ES-I3 (cell line): ENCODE data around the gene KCNH6.

Experiments
- H3K36me3 ChIP-seq: 2 replicates; pipeline ENCODE4 v1.6.1; 2013; ENCODE audit warnings: mild to moderate bottlenecking, low read length, control low read depth, moderate library complexity; ENCODE audit not compliant: insufficient read depth
- H3K4me1 ChIP-seq: 2 replicates; pipeline ENCODE4 v1.6.1; 2013; ENCODE audit warnings: mild to moderate bottlenecking, control low read depth, low read length; ENCODE audit not compliant: insufficient read depth
- H3K9ac ChIP-seq: 2 replicates; pipeline ENCODE4 v1.6.1; 2013; ENCODE audit warnings: low read depth, mild to moderate bottlenecking, low read length, moderate library complexity
- H3K9me3 ChIP-seq: 2 replicates; pipeline ENCODE4 v1.6.1; 2013; ENCODE audit warnings: mild to moderate bottlenecking, low read length, moderate library complexity; ENCODE audit not compliant: control insufficient read depth, insufficient read depth

The KCNH6 gene

DNA sequence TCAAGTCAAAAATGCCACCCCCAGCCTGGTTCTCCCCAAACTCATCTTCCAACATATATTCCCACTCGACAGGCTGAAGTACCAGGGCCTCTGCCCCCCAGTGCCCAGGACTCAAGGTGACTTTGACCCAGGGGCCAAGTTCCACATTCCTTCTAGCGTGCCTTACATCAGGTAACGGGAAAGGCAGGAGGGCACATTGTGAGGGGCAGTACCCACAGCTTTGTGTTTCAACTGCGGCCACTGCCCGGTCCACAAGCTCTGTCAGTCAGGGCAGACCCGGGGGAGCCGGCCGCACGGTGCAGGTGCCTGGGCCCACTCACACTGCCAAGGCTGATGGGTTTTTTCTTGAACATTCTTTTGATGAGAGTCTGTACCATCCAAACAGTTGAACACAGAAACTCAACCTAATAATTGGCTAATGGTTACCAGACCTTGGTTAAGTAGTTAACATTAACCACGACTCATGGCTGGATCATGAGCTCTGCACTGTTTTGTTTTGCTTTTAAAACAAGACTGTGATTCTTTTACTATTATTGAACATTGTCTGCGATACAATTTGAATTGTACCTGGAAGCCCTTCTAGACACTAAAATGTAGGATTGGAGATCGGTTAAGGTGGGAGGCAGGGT is 28.7 kb upstream of the KCNH6 start:
- no peak overlapping the region for H3K9ac ChIP-seq
- no peaks in the 10 kb centered on the region for H3K36me3 ChIP-seq
- H3K9me3 ChIP-seq: no peaks in the 10 kb centered on the region
- H3K4me1 ChIP-seq: peaks cover 3% of the 10 kb centered on the region; the same call in 1 of the 2 replicates

DNA sequence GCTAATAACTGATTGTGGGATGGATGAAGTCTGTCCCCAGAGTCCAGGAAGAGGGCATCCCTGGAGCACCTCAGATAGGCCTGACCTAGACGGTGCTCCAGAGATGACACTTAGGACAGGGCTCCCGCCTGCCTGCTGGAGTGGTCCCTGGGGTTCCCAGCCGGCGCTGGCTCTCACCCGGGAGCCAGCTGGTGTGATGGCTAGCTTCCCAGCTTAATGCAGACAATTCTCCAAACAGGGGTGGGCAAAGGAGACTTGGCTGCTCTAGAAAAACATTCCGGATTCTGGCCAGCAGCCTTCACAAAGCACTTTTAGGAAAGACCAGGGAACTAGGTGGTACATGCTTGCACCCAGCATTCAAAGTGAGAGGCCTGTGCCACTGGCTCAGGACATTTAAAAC is 27.7 kb upstream of the KCNH6 start:
- Histone ChIP-seq H3K9ac (no peak overlapping the region), H3K4me1 (peaks cover 2% of the 10 kb centered on the region; the same call in 1 of the 2 replicates), H3K36me3 (no peaks in the 10 kb centered on the region), H3K9me3 (no peaks in the 10 kb centered on the region)

DNA sequence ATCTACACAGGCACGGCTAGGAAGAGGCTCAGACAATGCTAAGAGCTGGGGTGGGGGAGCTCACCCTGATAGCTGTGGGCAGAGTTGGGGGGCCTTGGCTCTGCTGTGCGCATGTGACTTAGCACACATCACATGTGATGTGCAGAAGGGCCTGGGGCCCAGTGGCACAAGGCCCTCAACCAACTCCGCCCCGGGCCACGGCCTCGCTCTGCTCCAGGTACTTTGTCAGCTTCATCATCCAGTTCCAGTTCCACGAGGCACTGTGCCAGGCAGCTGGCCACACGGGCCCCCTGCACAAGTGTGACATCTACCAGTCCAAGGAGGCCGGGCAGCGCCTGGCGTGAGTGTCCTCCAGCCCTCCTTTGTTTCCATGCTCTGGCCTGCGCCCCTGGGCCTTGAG is 27.0 kb upstream of the KCNH6 start:
- Histone ChIP-seq H3K4me1 (no peaks in the 10 kb centered on the region; the same call in 1 of the 2 replicates), H3K9ac (no peak overlapping the region), H3K36me3 (no peaks in the 10 kb centered on the region), H3K9me3 (no peaks in the 10 kb centered on the region)

DNA sequence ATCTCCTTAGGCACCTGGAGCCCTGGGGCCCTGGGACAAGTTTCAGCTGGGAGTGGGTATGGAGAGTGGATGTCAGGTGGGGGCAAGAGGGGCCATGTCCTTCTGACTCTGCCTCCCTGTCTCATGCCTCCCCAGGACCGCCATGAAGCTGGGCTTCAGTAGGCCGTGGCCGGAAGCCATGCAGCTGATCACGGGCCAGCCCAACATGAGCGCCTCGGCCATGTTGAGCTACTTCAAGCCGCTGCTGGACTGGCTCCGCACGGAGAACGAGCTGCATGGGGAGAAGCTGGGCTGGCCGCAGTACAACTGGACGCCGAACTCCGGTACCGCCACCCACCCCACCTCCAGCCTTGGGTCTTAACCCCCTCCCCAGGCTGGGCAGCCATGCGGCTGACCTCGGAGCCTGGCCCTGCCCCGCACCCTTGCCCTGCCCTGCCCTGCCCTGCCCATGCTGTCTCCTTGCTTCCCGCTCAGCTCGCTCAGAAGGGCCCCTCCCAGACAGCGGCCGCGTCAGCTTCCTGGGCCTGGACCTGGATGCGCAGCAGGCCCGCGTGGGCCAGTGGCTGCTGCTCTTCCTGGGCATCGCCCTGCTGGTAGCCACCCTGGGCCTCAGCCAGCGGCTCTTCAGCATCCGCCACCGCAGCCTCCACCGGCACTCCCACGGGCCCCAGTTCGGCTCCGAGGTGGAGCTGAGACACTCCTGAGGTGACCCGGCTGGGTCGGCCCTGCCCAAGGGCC is 26.3 kb upstream of the KCNH6 start:
- Histone ChIP-seq H3K36me3 (no peaks in the 10 kb centered on the region), H3K9ac (no peak overlapping the region)

DNA sequence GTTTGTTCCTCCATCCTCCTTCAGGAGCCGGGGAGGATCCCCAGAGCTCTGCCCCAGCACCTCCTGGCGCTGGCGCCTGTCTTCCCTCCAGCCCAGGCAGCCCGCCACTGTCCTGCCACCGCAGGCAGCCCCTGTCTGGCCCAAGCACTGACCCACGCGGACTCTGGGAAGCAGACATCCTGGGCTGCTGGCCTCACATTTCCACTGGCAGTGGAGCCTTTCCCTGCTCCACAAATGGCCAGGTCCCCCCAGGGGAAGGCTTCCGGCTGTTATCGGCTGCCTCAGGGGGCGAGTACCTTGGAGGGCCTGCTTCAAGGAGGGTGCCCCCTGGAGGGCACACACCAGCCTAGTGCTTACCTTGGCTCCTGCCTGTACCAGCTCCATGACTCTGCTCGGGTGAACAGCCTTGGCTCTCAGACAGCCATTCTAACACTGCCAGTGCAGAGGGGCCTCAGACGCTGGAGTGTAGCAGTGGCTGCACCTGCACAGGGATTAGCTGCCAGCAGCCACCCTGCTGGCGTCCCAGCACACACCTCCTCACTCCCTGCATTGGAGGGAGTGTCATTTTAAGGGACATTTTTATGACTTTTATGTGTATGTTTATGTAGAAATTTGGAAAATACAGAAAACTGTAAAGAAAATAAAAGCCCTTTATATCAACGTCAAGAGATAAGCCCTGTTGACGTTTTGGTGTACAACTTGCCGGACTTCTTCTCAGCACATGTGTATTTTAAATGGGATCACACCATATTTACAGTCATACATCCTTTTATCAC is 25.3 kb upstream of the KCNH6 start:
- no peak overlapping the region for H3K9ac ChIP-seq
- H3K9me3 ChIP-seq: no peaks in the 10 kb centered on the region
- no peaks in the 10 kb centered on the region; the same call in 1 of the 2 replicates for H3K4me1 ChIP-seq
- H3K36me3 ChIP-seq: no peaks in the 10 kb centered on the region

More for the DNA sequence above, 26.3 kb upstream of the KCNH6 start:
- Histone ChIP-seq H3K9me3 (no peaks in the 10 kb centered on the region), H3K4me1 (no peaks in the 10 kb centered on the region; the same call in 1 of the 2 replicates)

DNA sequence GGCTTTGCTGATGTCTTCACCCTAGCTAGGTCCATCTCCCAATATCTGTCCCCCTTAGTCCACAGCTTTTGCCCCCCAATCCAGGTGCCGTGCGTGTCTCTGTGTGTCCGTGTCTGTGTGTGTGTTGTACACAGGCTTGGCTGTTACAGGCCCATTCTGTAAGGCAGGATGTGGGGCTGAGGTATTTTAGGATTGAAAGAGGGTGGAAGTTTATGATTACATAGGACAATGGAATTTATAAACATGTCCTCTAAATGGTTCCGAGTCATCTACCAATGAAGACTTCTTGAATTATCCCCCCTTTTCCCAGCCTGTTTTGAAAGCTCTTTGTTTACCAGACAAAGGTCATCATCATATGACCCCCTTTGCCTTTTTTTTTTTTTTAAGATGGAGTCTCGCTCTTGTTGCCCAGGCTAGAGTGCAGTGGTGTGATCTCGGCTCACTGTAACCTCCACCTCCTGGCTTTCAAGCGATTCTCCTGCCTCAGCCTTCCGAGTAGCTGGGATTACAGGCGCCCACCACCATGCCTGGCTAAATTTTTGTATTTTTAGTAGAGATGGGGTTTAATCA is 24.4 kb upstream of the KCNH6 start:
- no peaks in the 10 kb centered on the region for H3K36me3 ChIP-seq
- H3K9me3 ChIP-seq: no peaks in the 10 kb centered on the region
- no peaks in the 10 kb centered on the region; the same call in 1 of the 2 replicates for H3K4me1 ChIP-seq
- no peak overlapping the region for H3K9ac ChIP-seq

DNA sequence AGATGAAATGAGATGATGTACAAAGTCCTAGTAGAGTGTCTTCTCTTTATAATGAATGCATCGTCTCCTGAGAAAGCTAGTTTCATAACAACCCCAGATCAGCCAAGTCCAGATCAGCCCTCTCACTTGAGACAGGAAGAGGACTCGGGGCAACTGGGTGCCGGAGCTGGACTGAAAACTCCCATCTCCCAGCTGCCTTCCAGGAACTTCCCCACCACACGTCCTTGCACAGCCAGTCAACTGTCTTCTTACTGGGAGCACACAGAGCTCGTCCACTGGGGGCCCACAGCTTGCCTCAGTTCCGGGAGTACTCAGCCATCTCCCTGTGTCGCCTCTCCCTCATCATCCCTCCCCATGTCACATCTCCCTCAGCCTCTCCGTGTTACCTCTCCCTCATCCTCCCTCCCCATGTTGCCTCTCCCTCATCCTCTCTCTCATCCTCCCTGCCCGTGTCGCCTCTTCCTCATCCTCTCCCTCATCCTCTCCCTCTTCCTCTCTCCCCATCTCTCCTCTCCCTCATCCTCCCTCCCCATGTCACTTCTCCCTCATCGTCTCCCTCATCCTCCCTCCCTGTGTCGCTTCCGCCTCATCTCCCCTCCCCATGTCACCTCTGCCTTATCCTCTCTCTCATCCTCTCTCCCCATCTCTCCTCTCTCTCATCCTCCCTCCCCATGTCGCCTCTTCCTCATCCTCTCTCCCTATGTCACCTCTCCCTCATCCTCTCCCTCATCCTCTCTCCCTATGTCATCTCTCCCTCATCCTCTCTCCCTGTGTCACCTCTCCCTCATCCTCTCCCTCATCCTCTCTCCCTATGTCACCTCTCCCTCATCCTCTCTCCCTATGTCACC is 22.4 kb upstream of the KCNH6 start:
- no peaks in the 10 kb centered on the region for H3K36me3 ChIP-seq
- H3K9ac ChIP-seq: no peak overlapping the region
- no peaks in the 10 kb centered on the region for H3K9me3 ChIP-seq
- no peaks in the 10 kb centered on the region; the same call in 1 of the 2 replicates for H3K4me1 ChIP-seq

DNA sequence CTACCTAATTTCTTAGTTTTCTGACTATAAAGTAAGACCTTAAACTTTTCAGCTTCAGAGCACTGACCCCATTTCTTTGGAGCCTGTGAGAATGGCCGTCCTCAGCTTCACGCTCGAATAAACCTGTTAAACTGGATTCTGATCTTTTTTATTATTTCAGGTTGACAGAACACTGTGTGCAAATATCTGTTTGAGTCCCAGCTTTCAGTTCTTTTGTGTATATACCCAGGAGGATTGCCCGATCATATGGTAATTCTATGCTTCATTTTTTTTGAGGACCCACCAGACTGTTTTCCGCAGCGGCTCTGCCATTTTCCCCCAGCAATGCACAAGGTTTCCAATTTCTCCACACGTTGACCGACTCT is 19.8 kb upstream of the KCNH6 start:
- Histone ChIP-seq H3K9me3 (no peaks in the 10 kb centered on the region), H3K36me3 (no peaks in the 10 kb centered on the region), H3K4me1 (no peaks in the 10 kb centered on the region), H3K9ac (no peak overlapping the region)

DNA sequence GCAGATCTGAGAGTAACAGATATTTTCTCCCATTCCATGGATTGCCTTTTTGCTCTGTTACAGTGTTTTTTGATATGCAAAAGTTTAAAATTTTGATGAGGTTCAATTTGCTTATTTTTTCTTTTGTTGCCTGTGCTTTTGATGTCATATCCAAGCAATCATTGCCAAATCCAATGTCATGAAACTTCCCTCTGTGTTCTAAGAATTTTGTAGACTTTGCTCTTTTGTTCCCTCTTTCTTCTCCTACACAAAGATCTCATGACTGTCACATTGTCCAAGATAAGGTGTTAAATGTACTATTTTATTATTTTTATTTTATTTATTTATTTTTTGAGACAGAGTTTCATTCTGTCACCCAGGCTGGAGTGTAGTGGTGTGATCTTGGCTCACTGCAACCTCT is 18.9 kb upstream of the KCNH6 start:
- H3K36me3 ChIP-seq: no peaks in the 10 kb centered on the region
- no peaks in the 10 kb centered on the region for H3K9me3 ChIP-seq
- H3K9ac ChIP-seq: no peak overlapping the region
- H3K4me1 ChIP-seq: no peaks in the 10 kb centered on the region

DNA sequence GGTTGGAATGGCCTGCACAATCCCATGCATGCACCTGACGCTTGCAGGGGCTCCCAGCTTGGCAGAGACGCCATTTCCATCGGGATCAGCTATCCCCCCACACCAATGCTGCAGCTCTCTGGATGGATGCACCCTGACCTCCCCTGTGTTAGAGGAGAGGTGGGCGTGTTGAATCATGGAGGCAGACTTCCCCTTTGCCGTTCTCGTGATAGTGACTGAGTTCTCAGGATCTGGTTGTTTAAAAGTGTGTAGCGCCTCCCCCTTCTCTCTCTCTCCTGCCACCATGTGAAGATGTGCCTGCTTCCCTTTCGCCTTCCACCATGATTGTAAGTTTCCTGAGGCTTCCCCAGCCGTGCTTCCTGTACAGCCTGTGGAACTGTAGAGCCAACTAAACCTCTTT is 17.8 kb upstream of the KCNH6 start:
- H3K36me3 ChIP-seq: no peaks in the 10 kb centered on the region
- H3K9ac ChIP-seq: no peak overlapping the region

DNA sequence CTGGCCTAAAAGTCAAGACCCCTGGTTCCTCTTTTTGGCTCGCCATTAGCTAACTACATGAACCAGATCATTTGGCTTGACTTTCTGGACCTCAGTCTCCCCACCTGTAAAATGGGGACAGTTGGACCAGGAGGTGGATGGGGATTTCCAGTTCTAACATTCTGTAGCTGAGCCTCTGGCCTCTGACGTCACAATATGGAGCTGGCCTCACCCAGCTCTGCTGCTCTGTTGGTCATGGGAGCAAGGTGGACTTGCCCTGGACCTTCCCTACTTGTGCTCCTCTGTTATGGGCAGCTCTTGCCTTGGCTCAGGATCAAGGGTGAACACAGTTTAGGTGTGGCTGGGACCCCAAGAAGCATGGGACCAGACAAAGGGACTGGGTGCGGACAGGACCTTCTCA is 16.5 kb upstream of the KCNH6 start:
- H3K4me1 ChIP-seq: no peaks in the 10 kb centered on the region
- H3K36me3 ChIP-seq: no peaks in the 10 kb centered on the region
- H3K9me3 ChIP-seq: no peaks in the 10 kb centered on the region
- no peak overlapping the region for H3K9ac ChIP-seq

More for the DNA sequence above, 17.8 kb upstream of the KCNH6 start:
- H3K4me1 ChIP-seq: no peaks in the 10 kb centered on the region
- H3K9me3 ChIP-seq: no peaks in the 10 kb centered on the region

DNA sequence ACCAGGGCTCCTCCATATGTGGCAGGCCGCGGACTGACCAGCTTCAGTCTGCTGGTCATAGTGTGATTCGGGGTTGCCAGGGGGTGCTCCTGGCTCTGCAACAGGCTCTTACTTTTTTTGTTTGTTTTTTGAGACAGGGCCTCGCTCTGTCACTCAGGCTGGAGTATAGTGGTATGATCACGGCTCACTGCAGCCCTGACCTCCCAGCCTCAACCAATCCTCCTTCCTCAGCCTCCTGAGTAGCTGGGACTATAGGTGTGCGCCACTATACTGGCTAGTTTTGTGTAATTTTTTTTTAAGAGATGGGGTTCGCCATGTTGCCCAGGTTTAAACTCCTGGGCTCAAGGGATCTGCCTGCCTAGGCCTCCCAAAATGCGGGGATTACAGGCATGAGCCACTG is 11.8 kb upstream of the KCNH6 start:
- H3K36me3 ChIP-seq: no peaks in the 10 kb centered on the region
- H3K4me1 ChIP-seq: no peaks in the 10 kb centered on the region
- no peak overlapping the region for H3K9ac ChIP-seq
- no peaks in the 10 kb centered on the region for H3K9me3 ChIP-seq

DNA sequence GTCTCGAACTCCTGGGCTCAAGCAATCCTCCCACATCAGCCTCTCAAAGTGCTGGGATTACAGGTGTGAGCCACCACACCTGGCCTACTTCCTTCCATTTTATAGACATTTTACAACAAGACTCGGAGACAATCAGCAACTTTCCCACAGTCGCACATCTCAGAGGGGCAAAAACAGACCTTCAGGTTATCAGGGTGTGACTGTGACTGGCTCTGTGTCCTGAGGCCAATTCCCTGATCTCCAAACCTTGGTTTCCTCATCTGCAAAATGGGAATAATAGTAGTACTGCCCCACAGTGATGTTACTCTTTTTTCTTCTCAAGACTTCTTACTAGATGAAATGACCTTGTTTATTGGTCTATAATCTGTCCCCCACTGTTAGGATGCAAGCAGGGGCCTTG is 10.8 kb upstream of the KCNH6 start:
- Histone ChIP-seq H3K9me3 (no peaks in the 10 kb centered on the region), H3K9ac (no peak overlapping the region), H3K4me1 (peaks cover 6% of the 10 kb centered on the region; the same call in 1 of the 2 replicates), H3K36me3 (no peaks in the 10 kb centered on the region)
